GM15510 (cell line): Measurements from ENCODE around the gene ZSCAN22.

Experiments
- POLR2A ChIP-seq: IDR thresholded peaks from 3 replicates; pipeline ENCODE4 v1.6.1; 2011; ENCODE audit warnings: borderline replicate concordance; ENCODE audit not compliant: insufficient read length; ENCODE audit errors: extremely low read depth

The ZSCAN22 gene

GRCh38 chr19:58387338-58388174, 60.8 kb downstream of the ZSCAN22 start:
- no peak for TF ChIP-seq POLR2A

- no peak for TF ChIP-seq POLR2A
These were observed 61.4 kb downstream of the ZSCAN22 start for GRCh38 chr19:58388175-58388526.
